Tibial artery (tissue), 4 donors: ENCODE measurements around the gene RIMS4.

Experiments used
- DNase-seq, 2 donors: peaks; one replicate each; pipeline ENCODE4 v3.0.0-alpha.2; 2019
- H3K27ac ChIP-seq, 2 donors: fragments of 200-600 bp; sonication (generic) in 1 of 2; 1 replicate in 1 of 2; 2 replicates in 1 of 2; pipeline ENCODE4 v1.5.1; 2018 to 2019; ENCODE audit warnings: mild to moderate bottlenecking in 1 of 2
- H3K27me3 ChIP-seq, 2 donors: fragments of 200-600 bp; sonication (generic) in 1 of 2; one replicate each; pipeline versions ENCODE4 v1.5.1 to v1.6.0; 2016 to 2019
- H3K36me3 ChIP-seq, 3 donors: fragments of 200-600 bp; sonication (generic) in 2 of 3; one replicate each; pipeline ENCODE4 v1.5.1; 2016 to 2019; ENCODE audit warnings: mild to moderate bottlenecking in 2 of 3
- H3K4me1 ChIP-seq, 4 donors: fragments of 200-600 bp; sonication (generic) in 2 of 4; 1 replicate in 3 of 4; 2 replicates in 1 of 4; pipeline ENCODE4 v1.5.1; 2016 to 2019
- H3K4me3 ChIP-seq, 2 donors: fragments of 200-600 bp; sonication (generic) in 1 of 2; 1 replicate in 1 of 2; 2 replicates in 1 of 2; pipeline ENCODE4 v1.5.1; 2018 to 2019; ENCODE audit warnings: mild to moderate bottlenecking in 2 of 2
- H3K9me3 ChIP-seq, 3 donors: fragments of 200-600 bp; sonication (generic) in 1 of 3; one replicate each; pipeline ENCODE4 v1.5.1; 2016 to 2019
- intact Hi-C: fragments of 100-400 bp; cut with DNase I; formaldehyde crosslinking; loops from one replicate; pipeline ENCODE4 v1.15.0; 2023; ENCODE audit warnings: low total_unique reads
- TF ChIP-seq, protein P1 (sequence below), 2 experiments: fragments of 200-600 bp in 1 of 2; fragments of 450-650 bp in 1 of 2; IDR thresholded peaks; one replicate each; pipeline ENCODE4 v1.5.1; 2017 to 2019; ENCODE audit warnings: antibody characterized with exemption in 2 of 2, mild to moderate bottlenecking in 1 of 2, moderate library complexity in 1 of 2

Gene RIMS4

GRCh38 chr20:44802702-44803101, 7.6 kb downstream of the RIMS4 start:
- DNase-seq = no peak
- no peaks in the 10 kb centered on the region for H3K9me3 ChIP-seq
- peaks cover 0 to 6% (median 3%) of the 10 kb centered on the region in 4 donors for H3K4me1 ChIP-seq
- no peak overlapping the region for H3K27ac ChIP-seq
- H3K36me3 ChIP-seq = no peaks in the 10 kb centered on the region
- intact Hi-C loops = no loop called here
- H3K4me3 ChIP-seq = no peak overlapping the region
- peaks cover 0 to 47% of the 10 kb centered on the region in 2 donors for H3K27me3 ChIP-seq
- TF ChIP-seq, protein P1, sequence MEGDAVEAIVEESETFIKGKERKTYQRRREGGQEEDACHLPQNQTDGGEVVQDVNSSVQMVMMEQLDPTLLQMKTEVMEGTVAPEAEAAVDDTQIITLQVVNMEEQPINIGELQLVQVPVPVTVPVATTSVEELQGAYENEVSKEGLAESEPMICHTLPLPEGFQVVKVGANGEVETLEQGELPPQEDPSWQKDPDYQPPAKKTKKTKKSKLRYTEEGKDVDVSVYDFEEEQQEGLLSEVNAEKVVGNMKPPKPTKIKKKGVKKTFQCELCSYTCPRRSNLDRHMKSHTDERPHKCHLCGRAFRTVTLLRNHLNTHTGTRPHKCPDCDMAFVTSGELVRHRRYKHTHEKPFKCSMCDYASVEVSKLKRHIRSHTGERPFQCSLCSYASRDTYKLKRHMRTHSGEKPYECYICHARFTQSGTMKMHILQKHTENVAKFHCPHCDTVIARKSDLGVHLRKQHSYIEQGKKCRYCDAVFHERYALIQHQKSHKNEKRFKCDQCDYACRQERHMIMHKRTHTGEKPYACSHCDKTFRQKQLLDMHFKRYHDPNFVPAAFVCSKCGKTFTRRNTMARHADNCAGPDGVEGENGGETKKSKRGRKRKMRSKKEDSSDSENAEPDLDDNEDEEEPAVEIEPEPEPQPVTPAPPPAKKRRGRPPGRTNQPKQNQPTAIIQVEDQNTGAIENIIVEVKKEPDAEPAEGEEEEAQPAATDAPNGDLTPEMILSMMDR (IDR thresholded peaks at IDR 0.05) = no peak

GRCh38 chr20:44800391-44801046, 9.8 kb downstream of the RIMS4 start:
- H3K4me1 ChIP-seq = peaks cover 0 to 2% (median under 1%) of the 10 kb centered on the region in 4 donors
- intact Hi-C loops = no loop called here
- H3K36me3 ChIP-seq = no peaks in the 10 kb centered on the region
- H3K27ac ChIP-seq = no peak overlapping the region
- H3K9me3 ChIP-seq = no peaks in the 10 kb centered on the region
- H3K27me3 ChIP-seq = peaks cover 0 to 31% of the 10 kb centered on the region in 2 donors
- TF ChIP-seq, protein P1 (IDR thresholded peaks at IDR 0.05) = no peak
- H3K4me3 ChIP-seq = no peak overlapping the region
- no peak for DNase-seq

DNA sequence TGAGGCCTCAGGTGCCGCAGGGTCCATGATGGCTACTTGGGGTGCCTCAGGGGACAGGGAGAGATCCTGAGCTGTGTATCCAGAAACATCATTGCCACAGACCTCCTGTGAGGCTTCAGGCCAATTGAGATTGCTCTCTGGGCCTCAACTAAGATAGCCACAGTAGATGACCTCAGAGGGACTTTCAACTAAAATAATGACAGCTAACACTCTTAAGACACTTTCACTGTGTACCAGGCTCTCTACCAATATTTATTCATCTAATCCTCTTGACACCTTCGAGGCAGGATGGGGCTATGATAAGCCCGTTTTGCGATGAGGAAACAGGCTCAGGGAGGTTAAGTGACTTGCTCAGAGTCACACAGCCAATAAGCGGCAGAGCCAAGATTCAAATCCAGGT, 10.7 kb downstream of the RIMS4 start:
- Histone ChIP-seq H3K27me3 (peaks cover 0 to 23% of the 10 kb centered on the region in 2 donors), H3K36me3 (no peaks in the 10 kb centered on the region), H3K9me3 (no peaks in the 10 kb centered on the region), H3K27ac (no peak overlapping the region), H3K4me3 (no peak overlapping the region), H3K4me1 (no peaks in the 10 kb centered on the region)
- DNase-seq = no peak
- intact Hi-C loops = no loop called here
- TF ChIP-seq, protein P1 (IDR thresholded peaks at IDR 0.05) = no peak

GRCh38 chr20:44796758-44797457, 13.4 kb downstream of the RIMS4 start:
- no peaks in the 10 kb centered on the region for H3K36me3 ChIP-seq
- intact Hi-C loops = no loop called here
- no peaks in the 10 kb centered on the region for H3K4me1 ChIP-seq
- no peak overlapping the region for H3K27ac ChIP-seq
- H3K4me3 ChIP-seq = no peak overlapping the region
- no peak for DNase-seq
- no peaks in the 10 kb centered on the region for H3K9me3 ChIP-seq
- TF ChIP-seq, protein P1 (IDR thresholded peaks at IDR 0.05) = no peak
- H3K27me3 ChIP-seq = peaks cover 0 to 3% of the 10 kb centered on the region in 2 donors

DNA sequence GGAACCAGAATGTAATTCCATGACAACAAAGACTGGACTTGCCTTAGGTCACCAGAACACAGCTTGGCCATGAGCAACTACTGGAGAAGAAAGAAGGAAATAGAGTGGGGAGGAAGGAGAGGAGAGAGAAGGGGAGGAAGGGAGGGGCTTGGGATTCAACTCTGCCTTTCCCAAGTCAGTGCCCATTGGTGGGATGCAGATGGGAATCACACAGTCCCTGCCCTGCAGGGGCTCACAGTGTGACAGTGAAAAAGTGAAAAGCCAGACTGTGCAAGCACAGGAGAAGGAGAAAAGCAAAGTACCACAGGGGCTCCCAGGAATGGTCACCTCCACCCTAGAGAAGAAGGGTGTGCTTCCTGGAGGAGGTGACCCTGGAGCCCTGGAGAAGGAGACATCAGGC, 14.0 kb downstream of the RIMS4 start:
- DNase-seq = no peak
- intact Hi-C loops = no loop called here

More for the DNA sequence above, 14.0 kb downstream of the RIMS4 start:
- Histone ChIP-seq H3K9me3 (no peaks in the 10 kb centered on the region), H3K4me3 (no peak overlapping the region), H3K27ac (no peak overlapping the region), H3K4me1 (no peaks in the 10 kb centered on the region), H3K36me3 (no peaks in the 10 kb centered on the region), H3K27me3 (peaks cover 0 to 3% of the 10 kb centered on the region in 2 donors)
- TF ChIP-seq, protein P1 (IDR thresholded peaks at IDR 0.05) = no peak
